Measurements from ENCODE around the gene EHD4.

EHD4 gene

DNA sequence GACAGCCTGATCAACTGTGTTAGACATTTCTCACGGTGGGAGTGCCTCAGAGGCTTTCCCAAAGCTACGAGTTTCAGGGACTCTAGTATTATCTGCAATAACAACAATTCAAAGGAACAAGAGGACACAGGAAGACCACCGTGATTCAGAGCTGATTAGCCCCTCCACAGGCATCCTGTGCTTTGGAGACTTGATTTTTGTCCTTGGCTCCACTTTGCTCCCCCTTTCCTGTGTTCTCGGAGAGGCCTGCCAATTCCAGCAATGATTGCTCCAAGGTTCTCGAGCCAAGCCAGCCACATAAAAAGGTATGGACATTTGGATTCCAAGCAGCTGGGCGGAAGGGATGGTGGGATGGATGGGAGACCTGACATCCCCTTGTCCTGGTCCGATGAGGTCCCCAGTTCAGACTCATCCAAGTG is 14.3 kb downstream of the EHD4 start:
- FAIRE-seq (no peak), DNase-seq (ENCODE audit: low spot score) (no peak)

DNA sequence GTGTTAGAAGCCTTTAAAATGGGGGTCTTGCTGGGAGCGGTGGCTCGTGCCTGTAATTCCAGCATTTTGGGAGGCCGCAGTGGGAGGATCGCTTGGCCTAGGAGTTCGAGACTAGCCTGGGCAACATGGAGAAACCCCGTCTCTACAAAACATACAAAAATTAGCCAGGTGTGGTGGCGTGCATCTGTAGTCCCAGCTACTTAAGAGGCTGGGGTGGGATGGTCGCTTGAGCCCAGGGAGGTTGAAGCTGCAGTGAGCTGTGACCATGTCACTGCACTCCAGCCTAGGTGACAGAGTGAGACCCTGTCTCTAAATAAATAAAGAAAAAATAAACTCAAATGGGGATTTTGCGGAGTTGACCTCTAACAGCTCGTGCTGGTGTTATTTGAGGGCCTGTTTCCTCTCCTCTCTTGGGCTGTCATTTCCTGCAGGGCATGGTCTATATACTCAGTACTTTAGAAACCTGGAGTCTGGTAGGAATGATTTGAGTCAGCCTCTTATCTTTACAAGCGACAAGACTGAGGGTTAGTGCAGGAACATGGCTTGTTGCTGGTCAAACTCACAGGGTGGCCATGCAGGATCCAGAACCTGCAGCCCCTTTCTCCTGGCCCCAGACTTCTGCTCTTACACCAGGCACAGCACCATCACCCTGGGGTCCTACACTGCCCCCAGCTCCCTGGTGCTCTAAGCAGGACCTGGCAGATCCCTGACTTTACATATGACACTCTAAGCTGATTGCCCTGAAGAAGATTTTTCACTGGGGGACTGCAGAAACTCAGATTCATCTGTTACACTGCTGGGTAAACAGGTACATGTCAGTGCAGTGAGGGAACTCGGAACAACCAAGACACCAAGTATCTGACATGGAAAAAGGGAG is 15.1 kb downstream of the EHD4 start:
- no peak for FAIRE-seq
- no peak for DNase-seq (ENCODE audit: low spot score)

DNA sequence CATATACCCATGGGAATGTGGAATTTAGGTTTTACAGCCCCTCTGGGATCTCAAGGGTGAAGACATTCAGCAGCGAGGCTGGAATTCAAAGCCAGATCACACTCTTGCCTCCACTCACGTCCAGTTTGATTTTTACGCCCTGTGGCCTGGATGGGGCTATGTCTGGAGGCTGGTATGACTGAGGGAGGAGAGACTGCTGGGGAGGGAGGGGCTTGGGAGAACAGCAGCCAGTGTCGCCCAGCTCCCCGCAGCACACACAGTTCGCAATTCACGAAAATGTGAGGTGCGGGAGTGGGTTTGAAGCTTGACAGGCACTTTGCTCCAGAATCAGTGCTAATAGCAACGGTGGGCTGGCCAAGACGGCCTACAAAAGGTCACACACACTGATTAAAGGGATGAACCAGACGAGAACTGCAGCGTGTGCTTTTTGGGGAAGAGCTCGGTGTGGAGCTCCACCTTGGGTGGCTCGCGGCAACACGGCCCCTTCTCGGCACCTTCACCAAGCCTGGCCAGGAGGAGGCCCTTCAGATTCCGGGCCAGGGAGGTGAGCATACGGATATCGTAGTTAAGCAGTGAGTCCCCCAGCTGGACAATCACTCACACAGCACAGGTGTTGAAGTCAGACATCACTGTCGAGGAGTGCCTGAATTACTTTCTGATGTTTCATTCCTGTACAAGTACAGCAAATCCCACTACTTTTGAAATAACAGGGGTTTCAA is 16.4 kb downstream of the EHD4 start:
- DNase-seq (ENCODE audit: low spot score) (no peak), FAIRE-seq (no peak)

DNA sequence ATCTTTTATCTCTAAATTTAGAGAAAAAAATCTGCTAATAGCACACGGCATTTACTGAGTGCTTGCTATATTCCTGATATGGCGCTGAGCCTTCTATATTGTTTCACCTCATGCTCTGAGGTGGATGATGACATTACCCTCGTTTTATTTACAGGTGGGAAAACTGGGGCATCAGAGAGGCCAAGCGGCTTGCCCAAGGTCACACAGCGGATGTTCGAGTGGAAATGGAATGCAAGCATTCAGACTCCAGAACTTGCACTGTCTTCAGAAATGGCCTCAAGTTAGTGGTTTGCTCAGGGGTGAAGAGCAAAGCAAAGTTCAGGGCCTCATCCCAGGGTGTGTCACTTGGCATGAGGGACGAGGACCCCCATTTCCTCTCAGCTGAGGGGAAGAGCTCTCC is 17.3 kb downstream of the EHD4 start:
- no peak for DNase-seq (ENCODE audit: low spot score)

DNA sequence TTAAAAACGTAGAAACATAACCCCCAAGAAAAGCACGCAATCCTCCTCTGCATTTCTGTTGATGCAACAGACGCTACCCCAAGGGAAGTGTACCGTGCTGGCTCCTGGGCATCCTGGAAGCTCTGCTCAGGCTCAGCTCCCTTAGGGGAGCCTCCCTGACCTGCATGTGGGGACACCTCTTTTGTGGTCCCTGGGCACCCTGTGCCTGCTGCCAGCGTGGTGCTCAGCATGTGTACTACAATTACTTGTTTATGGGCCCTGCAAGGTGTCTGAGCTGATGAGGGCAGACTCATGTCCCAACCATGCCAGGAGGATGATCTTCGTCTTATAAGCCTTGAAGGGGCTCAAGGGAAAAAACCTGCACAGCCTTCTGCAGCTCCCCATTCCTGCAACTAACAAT is 18.3 kb downstream of the EHD4 start:
- DNase-seq (ENCODE audit: low spot score) (no peak), FAIRE-seq (no peak)

More for the DNA sequence above, 17.3 kb downstream of the EHD4 start:
- FAIRE-seq, result no peak

- FAIRE-seq, result no peak
Observed at GRCh38 chr15:41952013-41952563, 20.3 kb downstream of the EHD4 start.

DNA sequence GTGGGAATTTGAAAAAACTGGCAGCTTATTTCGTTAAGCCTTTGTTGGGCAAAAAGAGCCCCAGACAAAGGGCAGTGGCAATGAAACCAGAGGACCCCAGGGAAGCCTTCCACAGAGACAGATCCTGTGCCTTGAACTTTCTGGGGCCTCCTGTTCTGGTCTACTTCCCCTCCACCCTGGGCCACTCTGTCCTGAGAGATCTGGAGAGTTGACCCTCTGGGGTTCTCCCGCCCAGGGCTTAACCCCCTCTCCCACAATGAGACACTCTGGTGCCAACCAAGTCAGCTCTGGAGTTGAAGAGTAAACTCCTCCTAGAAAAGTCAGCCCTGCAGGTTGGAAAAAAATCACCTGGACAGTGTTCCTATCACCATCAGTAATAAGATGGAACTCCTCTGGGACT is 20.8 kb downstream of the EHD4 start:
- no peak for FAIRE-seq
- no peak for DNase-seq (ENCODE audit: low spot score)

More at GRCh38 chr15:41952013-41952563, 20.3 kb downstream of the EHD4 start:
- no peak for DNase-seq (ENCODE audit: low spot score)

DNA sequence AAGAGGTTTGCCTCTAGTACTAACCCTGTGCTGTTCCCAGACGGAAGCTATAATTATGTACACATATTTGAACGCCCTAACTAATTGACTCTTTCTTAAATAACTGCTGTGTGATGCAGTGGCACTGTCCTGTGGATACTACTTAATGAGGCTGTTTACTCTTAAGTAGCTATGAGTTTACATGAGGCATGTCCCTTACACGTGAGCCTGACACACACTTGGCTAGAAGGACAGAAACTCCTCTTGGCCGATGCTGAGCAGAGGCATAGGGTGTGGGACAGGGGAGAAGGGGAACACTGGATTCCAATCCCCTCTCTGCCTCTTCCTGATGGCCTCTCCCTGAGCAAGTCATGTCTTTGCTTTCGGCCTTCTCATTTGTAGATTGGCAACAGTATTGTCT is 21.9 kb downstream of the EHD4 start:
- FAIRE-seq, result no peak

GRCh38 chr15:41950127-41950483 is 22.3 kb downstream of the EHD4 start:
- no peak for FAIRE-seq
- DNase-seq (ENCODE audit: low spot score), result no peak

More for the DNA sequence above, 21.9 kb downstream of the EHD4 start:
- DNase-seq (ENCODE audit: low spot score), result no peak

GRCh38 chr15:41949401-41950126 is 22.8 kb downstream of the EHD4 start:
- FAIRE-seq, result no peak
- DNase-seq (ENCODE audit: low spot score), result no peak

GRCh38 chr15:41948490-41948889 is 23.9 kb downstream of the EHD4 start:
- DNase-seq (ENCODE audit: low spot score), result no peak
- FAIRE-seq, result no peak

GRCh38 chr15:41946970-41947369 is 25.4 kb downstream of the EHD4 start:
- DNase-seq (ENCODE audit: low spot score) (no peak), FAIRE-seq (no peak)

GRCh38 chr15:41945731-41946130 is 26.6 kb downstream of the EHD4 start:
- DNase-seq (ENCODE audit: low spot score), result no peak

GRCh38 chr15:41945221-41945620 is 27.1 kb downstream of the EHD4 start:
- DNase-seq (ENCODE audit: low spot score) (peak; percentile 62), FAIRE-seq (no peak)

More at GRCh38 chr15:41945731-41946130, 26.6 kb downstream of the EHD4 start:
- FAIRE-seq, result no peak

DNA sequence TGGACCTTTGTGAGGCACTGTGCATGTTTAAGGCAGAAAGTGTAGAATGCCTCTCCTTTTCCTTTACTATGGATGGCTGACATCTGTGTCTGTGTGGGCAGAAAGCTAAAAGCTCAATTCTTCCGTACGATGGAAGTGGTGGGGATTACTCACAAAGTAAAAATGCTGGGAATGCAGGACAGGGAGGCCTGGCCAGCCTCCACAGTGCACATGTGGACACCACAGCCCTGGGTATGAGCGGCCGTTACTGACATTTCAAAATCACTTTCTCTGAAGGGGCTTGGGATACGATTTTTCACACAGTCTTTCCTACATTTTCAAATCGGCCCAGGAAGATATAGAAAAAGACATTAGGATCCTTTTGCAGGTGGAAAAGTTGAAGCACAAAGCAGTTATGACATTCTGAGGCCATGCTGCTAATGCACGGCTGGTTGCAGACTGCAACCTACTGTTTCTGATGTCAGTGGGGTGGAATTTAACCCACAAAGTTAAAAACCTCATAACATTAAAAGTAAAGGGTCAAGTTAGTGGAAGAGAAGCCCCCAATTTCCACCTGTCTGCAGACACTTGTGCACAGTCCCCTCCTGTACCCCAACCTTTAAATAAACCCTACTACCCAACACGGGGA is 27.9 kb downstream of the EHD4 start:
- DNase-seq (ENCODE audit: low spot score) (peak; percentile 88), FAIRE-seq (peak; percentile 94)

DNA sequence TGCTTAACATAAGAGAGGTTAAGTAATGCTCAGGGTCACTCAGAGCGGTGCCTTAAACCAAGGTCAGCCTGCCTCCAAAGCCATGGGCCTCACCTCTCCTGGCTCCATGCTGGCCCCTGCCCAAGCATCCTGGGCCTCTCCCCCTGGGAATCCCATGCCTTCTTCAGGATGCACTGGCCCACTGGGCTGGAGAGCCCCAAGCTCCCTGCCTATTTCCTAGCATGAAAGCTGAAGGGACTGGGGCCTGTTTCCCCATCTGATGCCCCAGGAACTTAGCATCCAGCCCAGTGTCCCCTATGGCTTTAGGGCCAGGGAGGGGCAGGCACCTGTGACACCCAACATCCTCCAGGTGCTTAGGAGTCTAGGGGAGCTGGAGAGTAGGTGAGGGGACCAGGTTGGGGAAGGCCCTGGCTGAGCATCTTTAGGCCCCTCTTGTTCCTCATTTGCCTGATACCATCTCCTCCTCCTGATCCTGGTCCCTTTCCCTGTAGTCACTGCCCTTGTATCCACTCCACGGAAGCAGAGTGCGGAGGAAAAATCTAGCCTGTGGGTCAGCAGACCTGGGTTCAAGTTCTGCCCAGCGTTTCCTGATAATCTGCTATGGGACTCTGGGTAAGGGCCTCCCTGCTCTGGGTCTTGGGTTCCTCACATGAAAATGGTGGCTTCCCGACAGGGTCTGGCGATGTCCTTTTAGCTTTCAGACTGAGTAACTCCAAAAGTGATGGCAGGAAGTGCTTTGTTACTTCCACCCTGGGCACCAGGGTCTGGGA is 28.6 kb downstream of the EHD4 start:
- FAIRE-seq (no peak), DNase-seq (ENCODE audit: low spot score) (no peak)

DNA sequence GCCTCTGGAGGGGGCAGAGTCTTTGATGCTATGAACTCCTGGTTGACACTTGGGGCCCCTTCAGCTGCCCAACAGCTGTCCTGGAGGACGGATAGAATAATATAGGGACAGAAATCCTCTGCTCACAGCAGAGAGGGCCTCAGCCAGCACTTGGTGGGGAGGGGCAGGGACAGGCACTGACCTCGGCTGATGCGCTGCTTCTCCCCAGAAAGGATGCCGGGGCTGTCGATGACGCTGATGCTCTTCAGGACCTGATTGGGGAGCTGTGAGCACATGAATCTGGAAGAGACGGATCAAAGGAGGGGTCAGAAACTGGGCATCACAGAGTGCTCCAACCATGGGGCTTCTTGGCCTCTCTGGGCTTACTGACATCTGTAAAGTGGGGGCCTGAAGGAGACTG is 29.5 kb downstream of the EHD4 start:
- no peak for FAIRE-seq
- DNase-seq (ENCODE audit: low spot score), result no peak

- FAIRE-seq (no peak), DNase-seq (ENCODE audit: low spot score) (no peak)
Observed at GRCh38 chr15:41941644-41942415, 30.5 kb downstream of the EHD4 start.

DNA sequence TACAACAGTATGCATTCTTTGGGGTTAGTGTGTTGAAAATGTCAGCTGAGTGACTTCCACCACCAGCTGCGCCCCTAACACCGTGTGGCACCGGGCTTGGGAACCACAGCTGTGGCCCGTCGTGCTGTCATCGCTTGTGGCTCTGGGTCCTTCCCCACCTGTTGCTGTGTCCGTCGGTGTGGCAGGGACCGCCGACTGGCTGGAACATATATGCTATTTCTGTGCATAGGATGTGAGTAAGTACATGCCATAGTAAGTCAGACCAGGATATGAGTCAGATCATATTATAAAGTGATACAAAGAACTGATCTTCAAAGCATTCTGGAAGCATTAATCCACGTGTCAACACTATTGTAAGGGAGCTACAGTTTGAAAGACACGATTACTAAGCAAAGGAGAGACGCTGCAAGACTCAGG is 31.9 kb downstream of the EHD4 start:
- FAIRE-seq (peak; percentile 46), DNase-seq (ENCODE audit: low spot score) (peak; percentile 86)

DNA sequence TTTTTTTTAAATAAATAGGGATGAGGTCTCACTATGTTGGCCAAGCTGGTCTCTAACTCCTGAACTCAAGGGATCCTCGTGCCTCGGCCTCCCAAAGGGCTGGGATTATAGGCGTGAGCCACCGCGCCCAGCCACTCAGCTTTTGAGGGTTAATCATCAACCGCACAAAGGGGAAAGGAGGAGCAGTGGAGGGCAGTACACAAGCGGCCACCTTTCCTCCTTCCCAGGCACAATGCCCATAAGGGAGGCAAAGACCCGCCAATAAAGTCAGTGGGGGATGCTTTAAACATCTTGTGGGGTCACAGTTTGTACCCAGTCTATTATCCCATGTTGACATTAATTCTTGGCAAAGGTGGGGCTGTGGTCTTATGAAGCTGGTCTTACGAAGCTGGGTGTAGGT is 32.4 kb downstream of the EHD4 start:
- no peak for FAIRE-seq
- DNase-seq (ENCODE audit: low spot score), result no peak
